ENCODE measurements around the gene COMMD9.

Gene COMMD9

GRCh38 chr11:36309779-36310178 is 20.6 kb upstream of the COMMD9 start:
- H3K36me3 Mint-ChIP-seq: no peaks in the 10 kb centered on the region
- H3K4me3 Mint-ChIP-seq: no peak overlapping the region
- peaks cover 5% of the 10 kb centered on the region for H3K27me3 Mint-ChIP-seq
- H3K4me1 Mint-ChIP-seq: no peaks in the 10 kb centered on the region
- H3K9me3 Mint-ChIP-seq: no peaks in the 10 kb centered on the region
- H3K27ac Mint-ChIP-seq: no peak overlapping the region

- no peaks in the 10 kb centered on the region for H3K4me1 Mint-ChIP-seq
- H3K4me3 Mint-ChIP-seq: no peak overlapping the region
- no peak overlapping the region for H3K27ac Mint-ChIP-seq
- H3K9me3 Mint-ChIP-seq: no peaks in the 10 kb centered on the region
- H3K27me3 Mint-ChIP-seq: peaks cover 5% of the 10 kb centered on the region
- H3K36me3 Mint-ChIP-seq: no peaks in the 10 kb centered on the region
These were observed 19.4 kb upstream of the COMMD9 start for GRCh38 chr11:36308577-36308976.

- Mint-ChIP-seq H3K9me3 (no peaks in the 10 kb centered on the region), H3K36me3 (no peaks in the 10 kb centered on the region), H3K27me3 (peaks cover 7% of the 10 kb centered on the region), H3K4me1 (no peaks in the 10 kb centered on the region), H3K4me3 (no peak overlapping the region), H3K27ac (no peak overlapping the region)
These were observed 17.7 kb upstream of the COMMD9 start for GRCh38 chr11:36306888-36307287.

- H3K9me3 Mint-ChIP-seq: no peaks in the 10 kb centered on the region
- no peaks in the 10 kb centered on the region for H3K4me1 Mint-ChIP-seq
- no peak overlapping the region for H3K27ac Mint-ChIP-seq
- peaks cover 9% of the 10 kb centered on the region for H3K27me3 Mint-ChIP-seq
- no peak overlapping the region for H3K4me3 Mint-ChIP-seq
- H3K36me3 Mint-ChIP-seq: no peaks in the 10 kb centered on the region
These were observed 15.8 kb upstream of the COMMD9 start for GRCh38 chr11:36305047-36305446.

GRCh38 chr11:36304351-36304750 is 15.1 kb upstream of the COMMD9 start:
- peaks cover 9% of the 10 kb centered on the region for H3K27me3 Mint-ChIP-seq
- no peaks in the 10 kb centered on the region for H3K9me3 Mint-ChIP-seq
- no peaks in the 10 kb centered on the region for H3K4me1 Mint-ChIP-seq
- H3K4me3 Mint-ChIP-seq: no peak overlapping the region
- H3K27ac Mint-ChIP-seq: no peak overlapping the region
- H3K36me3 Mint-ChIP-seq: no peaks in the 10 kb centered on the region

GRCh38 chr11:36300650-36301049 is 11.4 kb upstream of the COMMD9 start:
- peaks cover 8% of the 10 kb centered on the region for H3K27me3 Mint-ChIP-seq
- no peak overlapping the region for H3K4me3 Mint-ChIP-seq
- no peak overlapping the region for H3K27ac Mint-ChIP-seq
- no peaks in the 10 kb centered on the region for H3K9me3 Mint-ChIP-seq
- H3K36me3 Mint-ChIP-seq: no peaks in the 10 kb centered on the region
- H3K4me1 Mint-ChIP-seq: no peaks in the 10 kb centered on the region

- no peaks in the 10 kb centered on the region for H3K4me1 Mint-ChIP-seq
- H3K9me3 Mint-ChIP-seq: no peaks in the 10 kb centered on the region
- no peaks in the 10 kb centered on the region for H3K36me3 Mint-ChIP-seq
- H3K27me3 Mint-ChIP-seq: peaks cover 5% of the 10 kb centered on the region
- H3K4me3 Mint-ChIP-seq: no peak overlapping the region
- H3K27ac Mint-ChIP-seq: no peak overlapping the region
These were observed 7.8 kb upstream of the COMMD9 start for GRCh38 chr11:36296884-36297543.

GRCh38 chr11:36295926-36296325 is 6.7 kb upstream of the COMMD9 start, which contains the start of gene PRR5L:
PRR5L (plus strand) TSS chr11:36296288; CDS start chr11:36401122, 104,834 bp downstream.
- H3K27me3 Mint-ChIP-seq: no peaks in the 10 kb centered on the region
- no peak within 1 kb of the TSS for H3K27ac Mint-ChIP-seq
- H3K36me3 Mint-ChIP-seq: no peaks in the 10 kb centered on the region
- H3K9me3 Mint-ChIP-seq: no peaks in the 10 kb centered on the region
- H3K4me3 Mint-ChIP-seq: no peak within 1 kb of the TSS
- H3K4me1 Mint-ChIP-seq: no peaks in the 10 kb centered on the region

- Mint-ChIP-seq H3K4me3 (no peak overlapping the region), H3K9me3 (no peaks in the 10 kb centered on the region), H3K36me3 (no peaks in the 10 kb centered on the region), H3K27me3 (no peaks in the 10 kb centered on the region), H3K27ac (no peak overlapping the region), H3K4me1 (peaks cover 24% of the 10 kb centered on the region)
These were observed 3.1 kb upstream of the COMMD9 start for GRCh38 chr11:36292311-36292722.

- Mint-ChIP-seq H3K4me3 (peak overlapping the region; percentile 95), H3K9me3 (no peaks in the 10 kb centered on the region), H3K27me3 (no peaks in the 10 kb centered on the region), H3K27ac (peak overlapping the region; percentile 90), H3K36me3 (peaks cover 3% of the 10 kb centered on the region), H3K4me1 (peaks cover 52% of the 10 kb centered on the region)
These were observed 590 bp downstream of the COMMD9 start for GRCh38 chr11:36288442-36289225.

- Mint-ChIP-seq H3K27me3 (no peaks in the 10 kb centered on the region), H3K4me1 (peaks cover 57% of the 10 kb centered on the region), H3K9me3 (peaks cover 8% of the 10 kb centered on the region), H3K36me3 (peaks cover 20% of the 10 kb centered on the region), H3K4me3 (no peak overlapping the region), H3K27ac (no peak overlapping the region)
These were observed 6.3 kb downstream of the COMMD9 start for GRCh38 chr11:36282926-36283325.

- H3K9me3 Mint-ChIP-seq: peaks cover 8% of the 10 kb centered on the region
- no peaks in the 10 kb centered on the region for H3K27me3 Mint-ChIP-seq
- H3K4me1 Mint-ChIP-seq: peaks cover 51% of the 10 kb centered on the region
- H3K27ac Mint-ChIP-seq: no peak overlapping the region
- peaks cover 25% of the 10 kb centered on the region for H3K36me3 Mint-ChIP-seq
- peak overlapping the region; percentile 19 for H3K4me3 Mint-ChIP-seq
These were observed 7.4 kb downstream of the COMMD9 start for GRCh38 chr11:36281850-36282249.

GRCh38 chr11:36280531-36280930 is 8.7 kb downstream of the COMMD9 start:
- Mint-ChIP-seq H3K36me3 (peaks cover 26% of the 10 kb centered on the region), H3K4me3 (no peak overlapping the region), H3K27ac (no peak overlapping the region), H3K27me3 (no peaks in the 10 kb centered on the region), H3K4me1 (peaks cover 41% of the 10 kb centered on the region), H3K9me3 (peaks cover 8% of the 10 kb centered on the region)

GRCh38 chr11:36278531-36279282 is 10.5 kb downstream of the COMMD9 start:
- peaks cover 28% of the 10 kb centered on the region for H3K36me3 Mint-ChIP-seq

GRCh38 chr11:36274414-36274813 is 14.8 kb downstream of the COMMD9 start:
- no peak overlapping the region for H3K4me3 Mint-ChIP-seq
- no peaks in the 10 kb centered on the region for H3K9me3 Mint-ChIP-seq
- H3K4me1 Mint-ChIP-seq: no peaks in the 10 kb centered on the region
- peaks cover 42% of the 10 kb centered on the region for H3K36me3 Mint-ChIP-seq
- H3K27me3 Mint-ChIP-seq: no peaks in the 10 kb centered on the region
- no peak overlapping the region for H3K27ac Mint-ChIP-seq

More at GRCh38 chr11:36278531-36279282, 10.5 kb downstream of the COMMD9 start:
- H3K4me1 Mint-ChIP-seq: peaks cover 23% of the 10 kb centered on the region
- H3K27me3 Mint-ChIP-seq: no peaks in the 10 kb centered on the region
- no peak overlapping the region for H3K27ac Mint-ChIP-seq
- no peak overlapping the region for H3K4me3 Mint-ChIP-seq
- peaks cover 8% of the 10 kb centered on the region for H3K9me3 Mint-ChIP-seq

- Mint-ChIP-seq H3K36me3 (peaks cover 42% of the 10 kb centered on the region), H3K4me3 (no peak overlapping the region), H3K27me3 (no peaks in the 10 kb centered on the region), H3K4me1 (no peaks in the 10 kb centered on the region), H3K27ac (no peak overlapping the region), H3K9me3 (no peaks in the 10 kb centered on the region)
These were observed 16.1 kb downstream of the COMMD9 start for GRCh38 chr11:36273110-36273509.

Data from activated naive CD4-positive, alpha-beta T cell treated with anti-CD3 and anti-CD28 coated beads, Interleukin-2, amount 50 U/mL, for 24 hours (primary cell).